Calu3 (cell line): ENCODE data around the gene SLC35F6. TPM values are rescaled to one million over a fixed set of nuclear protein-coding genes. Genes with fewer than 3 reads are reported as not detected.

Experiments
- BruUV-seq: library from RNA; stranded (reverse); fragments of 400-500 nt; replicated peaks from 2 replicates; lab custom pipeline; 2021; lab: Mats Ljungman, UMichigan
- CTCF ChIA-PET: fragments of 300-600 bp; sonication (Branson Sonifier 250); formaldehyde crosslinking; loops from one replicate; lab custom pipeline; 2022; ENCODE audit warnings: antibody characterized with exemption; lab: Charles Lee
- DNase-seq: peaks from one replicate; pipeline ENCODE4 v3.0.0; 2022
- H3K27ac Mint-ChIP-seq: one replicate; pipeline ENCODE4 v1.8.0; 2022; ENCODE audit warnings: mixed read lengths; ENCODE audit not compliant: unreplicated experiment
- H3K27me3 Mint-ChIP-seq: one replicate; pipeline ENCODE4 v1.8.0; 2022; ENCODE audit warnings: mixed read lengths; ENCODE audit not compliant: unreplicated experiment
- H3K36me3 Mint-ChIP-seq: one replicate; pipeline ENCODE4 v1.8.0; 2022; ENCODE audit warnings: mild to moderate bottlenecking, moderate library complexity, mixed read lengths; ENCODE audit not compliant: insufficient read depth, unreplicated experiment
- H3K4me1 Mint-ChIP-seq: one replicate; pipeline ENCODE4 v1.8.0; 2022; ENCODE audit warnings: mild to moderate bottlenecking, low read depth, mixed read lengths; ENCODE audit not compliant: unreplicated experiment
- H3K4me3 Mint-ChIP-seq: one replicate; pipeline ENCODE4 v1.8.0; 2022; ENCODE audit warnings: mild to moderate bottlenecking, low read depth, moderate library complexity, mixed read lengths; ENCODE audit not compliant: unreplicated experiment
- H3K9me3 Mint-ChIP-seq: one replicate; pipeline ENCODE4 v1.8.0; 2022; ENCODE audit warnings: low read depth, mixed read lengths; ENCODE audit not compliant: unreplicated experiment
- intact Hi-C: fragments of 100-400 bp; cut with micrococcal nuclease; formaldehyde crosslinking; loops from one replicate; pipeline ENCODE4 v1.10.0; 2022; ENCODE audit not compliant: unreplicated experiment
- total RNA-seq: library from RNA; stranded (reverse); gene quantifications from 2 replicates; pipeline ENCODE4 v1.2.3, GENCODE V29; 2022
- TF ChIP-seq, protein P1 (sequence below): fragments of 200-600 bp; IDR thresholded peaks from one replicate; pipeline ENCODE4 v1.8.0; 2022; ENCODE audit warnings: antibody characterized with exemption; ENCODE audit not compliant: unreplicated experiment

Gene SLC35F6
- total RNA-seq, 1 experiment from 2014 or later: 36.9 TPM

DNA sequence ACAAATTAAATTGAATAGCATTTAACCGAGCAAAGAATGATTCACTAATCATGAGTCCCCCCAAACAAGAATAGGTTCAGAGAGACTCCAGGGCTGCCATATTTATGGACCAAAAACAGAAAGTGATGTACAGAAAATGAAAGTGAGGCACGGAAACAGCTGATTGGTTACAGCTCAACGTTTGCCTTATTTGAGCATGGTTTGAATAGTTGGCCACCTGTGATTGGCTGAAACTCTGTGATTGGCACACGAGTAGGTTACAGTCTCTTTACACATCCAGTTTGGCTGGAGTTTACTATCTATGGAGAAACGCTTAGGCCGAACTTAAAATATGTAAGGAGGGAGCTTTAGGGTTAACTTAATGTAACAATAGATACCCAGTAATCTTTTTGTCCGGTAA lies 56.8 kb downstream of the SLC35F6 start:
- H3K9me3 Mint-ChIP-seq: no peaks in the 10 kb centered on the region
- intact Hi-C loops: no loop called here
- TF ChIP-seq, protein P1, sequence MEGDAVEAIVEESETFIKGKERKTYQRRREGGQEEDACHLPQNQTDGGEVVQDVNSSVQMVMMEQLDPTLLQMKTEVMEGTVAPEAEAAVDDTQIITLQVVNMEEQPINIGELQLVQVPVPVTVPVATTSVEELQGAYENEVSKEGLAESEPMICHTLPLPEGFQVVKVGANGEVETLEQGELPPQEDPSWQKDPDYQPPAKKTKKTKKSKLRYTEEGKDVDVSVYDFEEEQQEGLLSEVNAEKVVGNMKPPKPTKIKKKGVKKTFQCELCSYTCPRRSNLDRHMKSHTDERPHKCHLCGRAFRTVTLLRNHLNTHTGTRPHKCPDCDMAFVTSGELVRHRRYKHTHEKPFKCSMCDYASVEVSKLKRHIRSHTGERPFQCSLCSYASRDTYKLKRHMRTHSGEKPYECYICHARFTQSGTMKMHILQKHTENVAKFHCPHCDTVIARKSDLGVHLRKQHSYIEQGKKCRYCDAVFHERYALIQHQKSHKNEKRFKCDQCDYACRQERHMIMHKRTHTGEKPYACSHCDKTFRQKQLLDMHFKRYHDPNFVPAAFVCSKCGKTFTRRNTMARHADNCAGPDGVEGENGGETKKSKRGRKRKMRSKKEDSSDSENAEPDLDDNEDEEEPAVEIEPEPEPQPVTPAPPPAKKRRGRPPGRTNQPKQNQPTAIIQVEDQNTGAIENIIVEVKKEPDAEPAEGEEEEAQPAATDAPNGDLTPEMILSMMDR: no peak

GRCh38 chr2:26822877-26823276 lies 58.8 kb downstream of the SLC35F6 start:
- Mint-ChIP-seq H3K36me3 (no peaks in the 10 kb centered on the region), H3K27ac (no peak overlapping the region), H3K4me3 (no peak overlapping the region), H3K9me3 (no peaks in the 10 kb centered on the region), H3K4me1 (no peaks in the 10 kb centered on the region), H3K27me3 (peaks cover 36% of the 10 kb centered on the region)
- no TSS peak for BruUV-seq
- intact Hi-C loops: no loop called here
- CTCF ChIA-PET: no interaction called here
- no peak for DNase-seq
- TF ChIP-seq, protein P1: no peak

More for the DNA sequence above, 56.8 kb downstream of the SLC35F6 start:
- no peak overlapping the region for H3K4me3 Mint-ChIP-seq
- DNase-seq: no peak
- no peaks in the 10 kb centered on the region for H3K4me1 Mint-ChIP-seq
- no TSS peak for BruUV-seq
- CTCF ChIA-PET: no interaction called here
- no peak overlapping the region for H3K27ac Mint-ChIP-seq
- H3K36me3 Mint-ChIP-seq: no peaks in the 10 kb centered on the region
- peaks cover 45% of the 10 kb centered on the region for H3K27me3 Mint-ChIP-seq

Other genes with a start within 250 kb of the SLC35F6 start
- not detected in 2 replicates for gene CIB4, start 122.9 kb upstream of the SLC35F6 start, total RNA-seq
- gene KCNK3, start 71.6 kb upstream of the SLC35F6 start, total RNA-seq: not detected in 2 replicates
- gene CENPA, start 21.8 kb downstream of the SLC35F6 start, total RNA-seq: 23.4 and 33.2 TPM in 2 replicates
- gene DPYSL5, start 83.8 kb downstream of the SLC35F6 start, total RNA-seq: 0.32 TPM in 1 of 2 replicates, not detected in the other
- gene MAPRE3, start 206.4 kb downstream of the SLC35F6 start, total RNA-seq: 11.1 and 13.9 TPM in 2 replicates